SU-DHL-6 (cell line): ENCODE results near the gene DRGX.

ENCODE experiments used
- EZH2phosphoT487 ChIP-seq: fragments of 200-600 bp; sonication (generic), shearing (Covaris generic); conservative IDR thresholded peaks from 2 replicates; pipeline ENCODE4 v1.6.1; 2018; ENCODE audit warnings: mild to moderate bottlenecking, antibody characterized with exemption, low read length, moderate library complexity, mixed read lengths
- TF ChIP-seq, protein P1 (sequence below): fragments of 200-600 bp; sonication (generic); IDR thresholded peaks from one replicate; pipeline ENCODE4 v1.5.1; 2017; ENCODE audit warnings: antibody characterized with exemption, mild to moderate bottlenecking, low read length, moderate library complexity; ENCODE audit not compliant: insufficient read depth, poor library complexity, severe bottlenecking

DNA sequence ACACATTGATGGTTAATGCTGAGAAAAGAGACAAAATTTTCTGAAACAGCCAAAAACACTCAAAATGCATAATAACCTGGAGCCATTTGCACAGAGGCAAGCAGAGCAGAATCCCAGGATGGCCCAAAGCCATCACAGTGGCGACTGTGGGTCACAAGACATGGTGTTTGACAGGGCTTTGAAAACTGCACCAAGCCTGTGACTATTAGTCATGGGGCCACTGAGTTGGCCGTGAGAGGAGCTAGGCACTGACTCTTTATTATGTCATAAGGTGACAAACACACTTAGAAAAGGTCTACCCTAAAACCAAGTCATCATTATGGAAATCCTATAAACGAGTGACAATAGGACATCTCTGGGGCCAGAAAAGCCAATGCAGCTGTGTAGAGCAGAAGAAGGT is 23.9 kb downstream of the DRGX start:
- TF ChIP-seq, protein P1, sequence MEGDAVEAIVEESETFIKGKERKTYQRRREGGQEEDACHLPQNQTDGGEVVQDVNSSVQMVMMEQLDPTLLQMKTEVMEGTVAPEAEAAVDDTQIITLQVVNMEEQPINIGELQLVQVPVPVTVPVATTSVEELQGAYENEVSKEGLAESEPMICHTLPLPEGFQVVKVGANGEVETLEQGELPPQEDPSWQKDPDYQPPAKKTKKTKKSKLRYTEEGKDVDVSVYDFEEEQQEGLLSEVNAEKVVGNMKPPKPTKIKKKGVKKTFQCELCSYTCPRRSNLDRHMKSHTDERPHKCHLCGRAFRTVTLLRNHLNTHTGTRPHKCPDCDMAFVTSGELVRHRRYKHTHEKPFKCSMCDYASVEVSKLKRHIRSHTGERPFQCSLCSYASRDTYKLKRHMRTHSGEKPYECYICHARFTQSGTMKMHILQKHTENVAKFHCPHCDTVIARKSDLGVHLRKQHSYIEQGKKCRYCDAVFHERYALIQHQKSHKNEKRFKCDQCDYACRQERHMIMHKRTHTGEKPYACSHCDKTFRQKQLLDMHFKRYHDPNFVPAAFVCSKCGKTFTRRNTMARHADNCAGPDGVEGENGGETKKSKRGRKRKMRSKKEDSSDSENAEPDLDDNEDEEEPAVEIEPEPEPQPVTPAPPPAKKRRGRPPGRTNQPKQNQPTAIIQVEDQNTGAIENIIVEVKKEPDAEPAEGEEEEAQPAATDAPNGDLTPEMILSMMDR = no peak
- no peak for TF ChIP-seq EZH2phosphoT487
